Stomach smooth muscle (tissue), 2 donors: Measurements from ENCODE around the gene EPHA3.

Source experiments
- H3K27ac ChIP-seq: one replicate; pipeline ENCODE4 v1.7.0; 2013; ENCODE audit warnings: mild to moderate bottlenecking, low read length, inconsistent platforms
- H3K27me3 ChIP-seq, 2 donors: one replicate each; pipeline ENCODE4 v1.7.0; 2013; ENCODE audit warnings: low read length in 2 of 2; ENCODE audit not compliant: insufficient read depth in 2 of 2, control insufficient read depth in 1 of 2
- H3K36me3 ChIP-seq, 2 donors: one replicate each; pipeline ENCODE4 v1.7.0; 2013; ENCODE audit warnings: low read length in 2 of 2; ENCODE audit not compliant: control insufficient read depth in 2 of 2, insufficient read depth in 2 of 2
- H3K4me1 ChIP-seq: one replicate; pipeline ENCODE4 v1.7.0; 2013; ENCODE audit warnings: low read length; ENCODE audit not compliant: control insufficient read depth, insufficient read depth
- H3K4me3 ChIP-seq, 2 donors: one replicate each; pipeline ENCODE4 v1.7.0; 2013; ENCODE audit warnings: low read length in 2 of 2
- H3K9ac ChIP-seq, 2 donors: one replicate each; pipeline ENCODE4 v1.7.0; 2013; ENCODE audit warnings: low read length in 2 of 2, mild to moderate bottlenecking in 1 of 2
- H3K9me3 ChIP-seq, 2 donors: one replicate each; pipeline ENCODE4 v1.7.0; 2013; ENCODE audit warnings: low read length in 2 of 2; ENCODE audit not compliant: control insufficient read depth in 2 of 2
- donor health status: healthy.
- donor health status: Pancreatic carcinoma.

EPHA3 gene

GRCh38 chr3:89252860-89253259 is 145.4 kb downstream of the EPHA3 start:
- Histone ChIP-seq H3K9ac (no peak overlapping the region), H3K27me3 (no peaks in the 10 kb centered on the region), H3K27ac (no peak overlapping the region), H3K36me3 (no peaks in the 10 kb centered on the region), H3K4me3 (no peak overlapping the region), H3K9me3 (no peaks in the 10 kb centered on the region), H3K4me1 (no peaks in the 10 kb centered on the region)

GRCh38 chr3:89256395-89256794 is 149.0 kb downstream of the EPHA3 start:
- Histone ChIP-seq H3K27ac (no peak overlapping the region), H3K36me3 (no peaks in the 10 kb centered on the region), H3K27me3 (no peaks in the 10 kb centered on the region), H3K9me3 (no peaks in the 10 kb centered on the region), H3K9ac (no peak overlapping the region), H3K4me3 (no peak overlapping the region), H3K4me1 (no peaks in the 10 kb centered on the region)

GRCh38 chr3:89256882-89257281 is 149.5 kb downstream of the EPHA3 start:
- H3K4me1 ChIP-seq, result no peaks in the 10 kb centered on the region
- H3K27me3 ChIP-seq, result no peaks in the 10 kb centered on the region
- no peaks in the 10 kb centered on the region for H3K9me3 ChIP-seq
- no peaks in the 10 kb centered on the region for H3K36me3 ChIP-seq
- no peak overlapping the region for H3K4me3 ChIP-seq
- H3K27ac ChIP-seq, result no peak overlapping the region
- H3K9ac ChIP-seq, result no peak overlapping the region

GRCh38 chr3:89260721-89261120 is 153.3 kb downstream of the EPHA3 start:
- Histone ChIP-seq H3K36me3 (no peaks in the 10 kb centered on the region), H3K4me1 (no peaks in the 10 kb centered on the region), H3K9me3 (no peaks in the 10 kb centered on the region), H3K27ac (no peak overlapping the region), H3K27me3 (no peaks in the 10 kb centered on the region), H3K9ac (no peak overlapping the region), H3K4me3 (no peak overlapping the region)

- H3K9me3 ChIP-seq, result no peaks in the 10 kb centered on the region
- H3K9ac ChIP-seq, result no peak overlapping the region
- H3K27me3 ChIP-seq, result no peaks in the 10 kb centered on the region
- H3K27ac ChIP-seq, result no peak overlapping the region
- no peaks in the 10 kb centered on the region for H3K4me1 ChIP-seq
- H3K36me3 ChIP-seq, result no peaks in the 10 kb centered on the region
- no peak overlapping the region for H3K4me3 ChIP-seq
Measured at GRCh38 chr3:89261673-89262072, 154.3 kb downstream of the EPHA3 start.

GRCh38 chr3:89262309-89262929 is 155.0 kb downstream of the EPHA3 start:
- H3K27ac ChIP-seq, result no peak overlapping the region
- no peaks in the 10 kb centered on the region for H3K4me1 ChIP-seq

GRCh38 chr3:89264037-89264560 is 156.7 kb downstream of the EPHA3 start:
- Histone ChIP-seq H3K36me3 (no peaks in the 10 kb centered on the region), H3K9me3 (no peaks in the 10 kb centered on the region)

More at GRCh38 chr3:89262309-89262929, 155.0 kb downstream of the EPHA3 start:
- Histone ChIP-seq H3K27me3 (no peaks in the 10 kb centered on the region), H3K9me3 (no peaks in the 10 kb centered on the region), H3K9ac (no peak overlapping the region), H3K36me3 (no peaks in the 10 kb centered on the region), H3K4me3 (no peak overlapping the region)

GRCh38 chr3:89266074-89266473 is 158.7 kb downstream of the EPHA3 start:
- Histone ChIP-seq H3K4me3 (no peak overlapping the region), H3K4me1 (no peaks in the 10 kb centered on the region), H3K9ac (no peak overlapping the region), H3K27me3 (no peaks in the 10 kb centered on the region), H3K27ac (no peak overlapping the region), H3K9me3 (no peaks in the 10 kb centered on the region), H3K36me3 (no peaks in the 10 kb centered on the region)

More at GRCh38 chr3:89264037-89264560, 156.7 kb downstream of the EPHA3 start:
- H3K4me3 ChIP-seq, result no peak overlapping the region
- H3K27ac ChIP-seq, result no peak overlapping the region
- no peaks in the 10 kb centered on the region for H3K27me3 ChIP-seq
- no peaks in the 10 kb centered on the region for H3K4me1 ChIP-seq
- H3K9ac ChIP-seq, result no peak overlapping the region

- H3K4me1 ChIP-seq, result no peaks in the 10 kb centered on the region
- H3K9me3 ChIP-seq, result no peaks in the 10 kb centered on the region
- no peaks in the 10 kb centered on the region for H3K27me3 ChIP-seq
- H3K9ac ChIP-seq, result no peak overlapping the region
- H3K36me3 ChIP-seq, result no peaks in the 10 kb centered on the region
- H3K27ac ChIP-seq, result no peak overlapping the region
- no peak overlapping the region for H3K4me3 ChIP-seq
Measured at GRCh38 chr3:89268059-89268458, 160.6 kb downstream of the EPHA3 start.

- Histone ChIP-seq H3K4me1 (no peaks in the 10 kb centered on the region), H3K27me3 (no peaks in the 10 kb centered on the region), H3K9me3 (no peaks in the 10 kb centered on the region), H3K9ac (no peak overlapping the region), H3K4me3 (no peak overlapping the region), H3K36me3 (no peaks in the 10 kb centered on the region), H3K27ac (no peak overlapping the region)
Measured at GRCh38 chr3:89270201-89270600, 162.8 kb downstream of the EPHA3 start.

- Histone ChIP-seq H3K9ac (no peak overlapping the region), H3K4me1 (no peaks in the 10 kb centered on the region)
Measured at GRCh38 chr3:89275001-89275400, 167.6 kb downstream of the EPHA3 start.

More at GRCh38 chr3:89275001-89275400, 167.6 kb downstream of the EPHA3 start:
- no peak overlapping the region for H3K4me3 ChIP-seq
- H3K27ac ChIP-seq, result no peak overlapping the region
- no peaks in the 10 kb centered on the region for H3K27me3 ChIP-seq
- H3K9me3 ChIP-seq, result no peaks in the 10 kb centered on the region
- no peaks in the 10 kb centered on the region for H3K36me3 ChIP-seq
